Liver (tissue), 3 donors: ENCODE measurements around the gene RBMX2.
"Not testable (repeated sequence)": the region's sequence is repeated elsewhere in the genome, so short reads cannot be mapped to it uniquely, and the experiment has no call there.

Experiments used
- CTCF ChIP-seq: fragments of 150-350 bp; IDR thresholded peaks from 2 replicates; pipeline ENCODE4 v1.5.1; 2017; ENCODE audit warnings: improper control_type of control experiment, low read depth, low read length; ENCODE audit not compliant: missing input control
- GABPA ChIP-seq, 2 donors: IDR thresholded peaks in 1 of 2; conservative IDR thresholded peaks in 1 of 2; 2 replicates each; pipeline ENCODE4 v1.6.1; 2016; ENCODE audit warnings: antibody characterized with exemption in 2 of 2, mild to moderate bottlenecking in 1 of 2, moderate library complexity in 1 of 2
- MAX ChIP-seq: IDR thresholded peaks from 2 replicates; pipeline ENCODE4 v1.6.1; 2016; ENCODE audit warnings: antibody characterized with exemption
- TAF1 ChIP-seq: conservative IDR thresholded peaks from 2 replicates; pipeline ENCODE4 v1.6.1; 2016; ENCODE audit warnings: antibody characterized with exemption, mild to moderate bottlenecking
- YY1 ChIP-seq: IDR thresholded peaks from 2 replicates; pipeline ENCODE4 v1.6.1; 2016; ENCODE audit warnings: antibody characterized with exemption, mild to moderate bottlenecking
- donor health status: healthy.
- donor health status: healthy.

DNA sequence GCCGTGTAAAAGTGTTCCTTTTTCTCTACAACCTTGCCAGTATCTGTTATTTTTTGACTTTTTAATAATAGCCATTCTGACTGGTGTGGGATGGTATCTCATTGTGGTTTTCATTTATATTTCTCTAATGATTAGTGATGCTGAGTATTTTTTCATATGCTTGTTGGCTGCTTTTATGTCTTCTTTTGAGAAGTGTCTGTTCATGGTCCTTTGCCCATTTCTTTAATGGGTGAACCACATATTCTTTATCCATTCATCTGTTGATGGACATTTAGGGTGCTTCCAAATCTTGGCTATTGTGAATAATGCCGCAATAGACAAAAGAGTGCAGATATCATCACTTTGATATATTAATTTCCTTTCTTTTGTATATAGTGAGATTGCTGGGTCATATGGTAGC lies 36.2 kb downstream of the RBMX2 start:
- TF ChIP-seq CTCF; MAX; TAF1; YY1; GABPA (IDR thresholded peaks at IDR 0.05 in 1 of 2, conservative IDR thresholded peaks at IDR 0.05 in 1 of 2): not testable (repeated sequence)
